ENCODE data around the gene GLYATL1.

GLYATL1 gene

DNA sequence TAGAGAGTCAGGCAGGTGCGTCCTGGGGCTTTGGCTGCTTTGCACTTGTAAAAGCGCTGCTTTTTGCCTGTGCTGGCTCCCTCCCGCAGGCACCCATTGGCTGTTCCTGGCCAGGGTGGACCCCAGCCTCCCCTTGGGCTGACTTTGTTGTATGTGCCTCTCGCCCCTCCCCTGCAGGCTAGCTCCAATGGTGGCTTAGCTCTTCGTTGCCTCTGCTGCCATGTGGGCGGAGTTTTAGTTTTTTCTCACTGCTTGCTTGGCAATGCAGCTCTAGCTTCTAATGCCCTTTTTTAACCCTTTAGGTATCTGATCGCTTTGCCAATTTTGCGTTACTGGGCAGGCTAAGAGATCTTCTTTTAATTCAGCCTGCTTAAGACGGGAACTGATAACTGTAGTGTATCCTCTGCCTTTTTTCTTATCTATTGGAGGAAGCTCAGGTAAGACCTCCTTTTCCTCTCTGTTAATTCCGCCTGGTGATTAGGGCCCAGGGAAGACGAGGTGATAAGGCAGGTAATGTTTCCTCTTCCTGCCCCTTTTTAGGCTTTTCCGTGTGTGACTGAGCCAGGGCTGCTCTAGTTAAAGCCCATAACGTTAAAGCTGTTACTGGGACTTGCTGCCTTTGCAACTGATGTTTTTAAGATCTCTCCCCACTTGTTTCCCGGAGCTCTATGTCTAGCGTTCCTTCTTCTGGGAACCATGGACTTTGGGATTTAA, 11.7 kb upstream of the GLYATL1 start:
- no peak for DNase-seq

DNA sequence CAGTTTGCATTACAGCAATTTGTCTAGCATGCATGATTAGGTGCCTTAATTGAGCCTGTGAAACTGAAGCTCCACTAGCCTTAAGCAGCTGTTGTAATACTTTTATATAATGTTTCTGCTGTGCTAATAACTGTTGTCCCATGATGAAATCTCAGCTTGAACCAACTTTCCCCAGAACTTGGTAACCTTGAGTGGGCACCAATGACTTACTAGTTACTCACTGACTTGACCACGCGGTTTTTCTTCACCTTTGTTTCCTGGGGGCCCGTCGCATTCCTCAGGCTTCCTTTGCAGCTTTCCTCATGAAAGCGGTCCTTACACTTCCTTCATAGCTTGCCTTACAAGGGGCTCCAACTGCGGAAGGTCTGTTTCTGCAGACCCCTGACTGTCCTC, 11.2 kb upstream of the GLYATL1 start:
- no peak for DNase-seq

DNA sequence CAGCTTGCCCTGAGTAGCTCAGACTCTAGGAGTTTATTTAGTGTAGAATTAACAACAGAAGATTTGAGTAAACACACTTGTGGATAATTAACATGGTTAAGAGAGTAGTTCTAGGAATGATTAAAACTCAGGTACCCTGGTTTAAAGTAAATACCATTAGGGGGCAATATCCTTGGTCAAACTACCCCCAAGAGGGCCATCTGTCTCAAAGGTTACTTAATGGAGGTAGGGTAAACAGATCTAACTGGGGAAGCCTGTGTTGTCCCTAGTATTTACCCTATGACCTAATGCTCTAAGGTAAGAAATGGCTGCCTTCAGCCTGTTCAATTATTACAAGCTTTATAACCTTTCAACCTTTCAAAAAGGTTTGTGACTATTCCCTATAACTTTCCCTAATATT, 10.6 kb upstream of the GLYATL1 start:
- DNase-seq, result no peak

DNA sequence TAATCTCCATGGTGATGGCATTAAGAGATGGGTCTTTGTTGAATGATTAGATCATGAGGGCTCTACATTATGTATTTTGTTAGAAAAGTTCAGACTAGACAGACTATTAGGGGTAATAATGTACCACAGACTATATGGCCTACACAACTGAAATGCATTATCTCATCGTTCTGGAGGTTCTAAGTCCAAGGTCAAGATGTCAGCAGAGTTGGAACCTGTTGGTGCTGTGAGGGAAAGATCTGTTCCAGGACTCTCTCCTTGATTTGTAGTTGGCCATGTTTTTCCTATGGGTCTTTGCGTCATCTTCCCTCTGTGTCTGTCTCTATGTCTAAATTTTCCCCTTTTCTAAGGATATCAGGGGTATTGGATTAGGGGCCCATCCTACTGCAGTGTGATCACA, 8.4 kb upstream of the GLYATL1 start:
- DNase-seq, result no peak

DNA sequence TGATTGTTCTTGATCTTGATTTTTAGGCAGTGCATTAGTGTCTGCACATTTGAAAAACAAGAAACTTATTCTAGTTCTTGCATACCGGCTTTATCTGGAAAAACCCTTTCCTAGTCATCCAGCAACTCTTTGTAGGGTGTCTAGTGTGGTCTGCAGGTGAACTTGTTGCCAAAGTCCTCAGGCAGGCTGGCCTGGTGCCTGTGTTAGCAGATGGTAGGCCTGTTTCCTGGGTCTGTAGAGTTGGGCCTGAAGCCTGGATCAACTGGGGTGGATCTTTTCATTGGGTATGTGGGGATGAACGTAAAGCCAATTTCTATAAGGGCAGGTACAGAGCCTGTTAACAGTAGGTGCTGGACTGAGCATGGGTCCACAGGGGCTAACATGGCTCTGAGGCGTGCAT, 5.6 kb upstream of the GLYATL1 start:
- DNase-seq, result no peak

DNA sequence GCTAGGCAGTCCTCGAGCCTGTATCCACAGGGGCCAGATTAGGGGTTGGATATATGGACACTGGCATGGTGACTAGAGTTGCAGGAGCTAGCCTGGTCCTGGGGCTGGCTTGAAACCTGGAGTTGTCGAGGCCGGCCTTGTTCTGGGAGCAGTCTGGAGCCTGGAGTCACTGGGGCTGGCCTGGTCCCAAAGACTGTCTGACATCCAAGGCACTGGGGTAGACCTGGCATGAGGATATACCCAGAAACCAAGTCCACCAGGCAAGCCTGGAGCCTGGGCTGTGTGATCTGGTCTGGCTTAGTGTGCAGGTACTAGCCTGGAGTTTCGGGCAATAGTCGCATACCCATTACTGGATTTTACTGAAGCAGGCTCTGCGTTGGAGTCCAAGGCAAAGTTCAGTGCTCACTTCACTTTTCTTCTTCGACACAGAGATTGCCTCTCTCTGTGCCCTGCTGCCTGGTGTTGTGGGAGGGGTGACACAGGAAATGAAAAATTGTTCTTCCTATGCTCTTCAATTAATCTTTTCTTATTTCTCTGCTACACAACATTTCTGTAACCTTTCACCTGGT, 4.3 kb upstream of the GLYATL1 start:
- no peak for DNase-seq

DNA sequence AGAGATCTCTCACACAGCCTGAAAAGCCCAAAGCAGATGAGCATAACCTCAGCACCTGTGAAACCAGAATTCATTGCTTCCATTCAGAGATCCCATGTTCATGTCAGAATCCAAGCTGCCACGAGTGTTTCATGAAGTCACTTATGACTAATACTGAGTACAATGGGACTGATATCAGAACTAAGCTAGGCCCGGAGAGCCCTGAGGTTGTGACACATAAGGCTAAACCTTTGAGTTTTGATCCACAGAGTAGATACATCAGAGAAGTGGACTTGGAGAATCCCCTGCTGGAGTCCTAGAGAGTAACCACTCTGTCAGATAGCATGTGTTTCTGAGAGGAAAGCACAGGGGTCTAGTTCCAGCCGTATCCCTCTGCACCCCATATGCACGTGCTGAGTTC, 890 bp upstream of the GLYATL1 start:
- DNase-seq, result no peak

DNA sequence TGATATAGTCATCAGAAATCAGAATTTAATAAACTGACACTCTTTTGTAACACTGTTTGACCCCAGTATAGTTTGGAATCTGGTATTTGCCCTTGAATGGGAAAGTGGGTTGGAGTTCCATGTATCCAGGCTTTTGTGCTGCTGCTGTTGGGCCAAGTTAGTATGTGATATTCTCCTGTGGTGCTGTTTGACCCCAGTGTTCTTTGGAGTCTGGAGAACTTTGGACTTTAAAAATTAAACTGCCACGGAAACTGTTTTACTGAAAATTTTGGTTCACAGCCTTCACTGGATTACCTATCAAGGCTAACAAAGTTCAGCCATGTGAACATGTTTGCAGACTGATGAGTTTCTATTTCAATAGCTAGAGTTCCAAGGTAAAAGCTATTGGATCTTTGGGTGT, 740 bp downstream of the GLYATL1 start:
- no peak for DNase-seq

DNA sequence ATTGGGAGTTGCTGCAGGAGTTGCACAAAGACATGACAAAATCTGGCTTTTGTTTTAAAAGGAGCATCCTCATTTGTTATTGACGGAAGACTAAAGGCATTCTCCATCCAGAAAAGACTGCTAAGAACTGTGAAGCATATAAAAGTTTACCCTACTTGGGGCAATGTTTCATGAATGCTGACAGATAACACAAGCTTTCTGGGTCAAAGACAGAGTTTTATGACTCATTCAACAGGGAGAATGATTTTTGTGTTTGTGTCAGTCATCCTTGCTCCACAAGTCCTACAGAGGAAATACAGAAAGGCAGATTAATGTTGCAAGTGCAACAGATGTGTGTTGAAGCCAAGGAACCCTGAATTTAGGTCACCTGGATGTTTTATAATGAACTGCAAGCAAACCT, 2.5 kb downstream of the GLYATL1 start:
- no peak for DNase-seq

DNA sequence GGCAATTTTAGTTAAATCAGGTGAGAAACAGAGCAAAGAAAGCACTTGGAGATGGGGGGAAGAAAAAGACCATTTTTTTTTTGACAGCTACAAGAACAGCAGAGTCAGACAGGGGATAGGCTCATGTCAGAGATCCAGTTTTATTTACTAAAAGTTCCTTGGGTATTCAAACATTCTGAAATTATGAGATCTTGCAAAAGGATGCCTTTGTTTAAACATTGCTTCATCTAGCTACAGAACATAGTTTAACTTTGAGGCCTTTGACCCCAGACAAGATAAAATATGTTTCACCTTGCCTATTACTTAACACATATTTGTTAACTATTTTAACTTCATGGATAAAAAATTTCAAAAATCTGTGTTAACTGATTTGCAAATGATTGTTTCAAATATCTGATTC, 6.4 kb downstream of the GLYATL1 start:
- DNase-seq, result no peak

DNA sequence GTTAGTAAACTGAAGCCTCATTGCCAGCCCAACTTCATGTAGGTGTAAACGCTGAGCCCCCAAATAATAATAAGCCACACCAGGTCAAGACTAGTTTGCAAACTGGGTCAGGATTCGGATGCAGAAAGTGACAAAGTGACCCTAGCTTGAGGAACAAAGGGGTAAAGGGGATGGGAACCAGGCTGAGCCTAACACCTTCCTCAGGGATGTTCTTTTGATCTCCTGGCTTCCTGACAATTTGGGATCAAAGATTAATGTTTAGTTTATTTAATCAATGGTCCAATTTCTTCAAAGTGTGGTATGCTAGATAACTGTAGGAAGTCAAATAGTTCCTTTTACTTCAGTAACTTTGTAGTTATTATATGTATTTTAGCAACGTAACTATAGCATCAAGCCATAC, 9.9 kb downstream of the GLYATL1 start:
- no peak for DNase-seq

DNA sequence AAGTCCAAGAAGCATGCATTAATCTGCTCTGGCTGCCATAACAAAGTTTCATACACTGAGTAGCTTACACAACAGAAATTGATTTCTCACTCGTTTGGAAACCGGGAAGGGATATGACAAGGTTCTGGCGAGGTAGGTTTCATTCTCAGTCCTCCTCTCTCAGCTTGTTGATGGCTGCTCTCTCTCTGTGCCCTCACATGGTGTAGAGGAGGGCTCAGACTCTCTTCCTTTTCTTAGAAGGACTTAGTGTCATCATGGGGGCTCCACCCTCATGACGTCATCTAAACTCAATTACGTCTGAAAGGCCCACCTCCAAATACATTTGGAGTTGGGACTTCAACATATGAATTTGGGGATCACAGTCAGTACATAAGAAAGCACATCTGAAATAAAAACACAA, 18.6 kb downstream of the GLYATL1 start:
- no peak for DNase-seq

DNA sequence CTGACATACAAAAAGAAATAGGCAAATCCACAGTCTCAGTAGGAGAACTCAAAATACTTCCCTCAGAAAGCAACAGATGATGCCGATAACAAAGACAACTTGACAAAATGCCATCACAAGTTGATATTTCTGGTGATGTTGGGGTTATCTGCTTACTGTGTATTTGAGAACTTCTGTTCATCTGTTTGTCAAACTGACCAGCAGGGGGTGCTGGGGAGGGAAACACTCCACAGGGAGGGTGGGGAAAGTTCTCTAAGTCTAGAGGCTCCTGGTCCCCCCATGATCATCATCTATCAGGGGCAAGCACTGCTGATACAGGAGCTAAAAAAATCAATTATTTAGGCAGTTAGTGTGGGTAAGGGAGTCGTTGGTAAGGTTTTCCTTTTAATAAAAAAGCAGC, 19.2 kb downstream of the GLYATL1 start:
- DNase-seq, result peak in 1 of 2 experiments; percentile 3

DNA sequence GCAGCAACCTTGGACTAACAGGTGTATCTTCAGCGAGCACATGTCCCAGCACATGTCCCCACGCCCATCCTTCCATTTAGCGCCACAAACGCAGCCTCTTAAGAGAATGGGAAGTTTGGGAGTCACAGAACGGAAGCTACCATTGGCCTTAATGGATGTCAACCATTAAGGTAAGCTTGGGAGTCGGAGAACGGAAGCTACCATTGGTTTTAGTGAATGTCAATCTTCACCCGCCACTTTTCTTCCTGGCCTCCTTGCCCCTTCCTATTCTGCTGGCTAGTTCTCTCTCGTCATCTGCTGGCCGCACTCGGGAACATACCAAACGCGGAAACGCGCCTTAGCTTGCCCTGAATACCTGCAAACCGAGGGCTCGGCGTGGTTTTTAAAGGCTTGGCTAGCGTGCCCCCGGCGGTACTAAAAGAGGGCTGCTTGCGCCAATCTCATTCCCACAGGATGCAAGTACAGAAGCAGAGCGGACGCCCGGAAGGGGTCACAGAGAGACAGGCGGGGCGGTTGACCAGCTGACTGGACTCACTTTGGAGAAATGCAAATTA, 24.3 kb downstream of the GLYATL1 start:
- no peak for DNase-seq

DNA sequence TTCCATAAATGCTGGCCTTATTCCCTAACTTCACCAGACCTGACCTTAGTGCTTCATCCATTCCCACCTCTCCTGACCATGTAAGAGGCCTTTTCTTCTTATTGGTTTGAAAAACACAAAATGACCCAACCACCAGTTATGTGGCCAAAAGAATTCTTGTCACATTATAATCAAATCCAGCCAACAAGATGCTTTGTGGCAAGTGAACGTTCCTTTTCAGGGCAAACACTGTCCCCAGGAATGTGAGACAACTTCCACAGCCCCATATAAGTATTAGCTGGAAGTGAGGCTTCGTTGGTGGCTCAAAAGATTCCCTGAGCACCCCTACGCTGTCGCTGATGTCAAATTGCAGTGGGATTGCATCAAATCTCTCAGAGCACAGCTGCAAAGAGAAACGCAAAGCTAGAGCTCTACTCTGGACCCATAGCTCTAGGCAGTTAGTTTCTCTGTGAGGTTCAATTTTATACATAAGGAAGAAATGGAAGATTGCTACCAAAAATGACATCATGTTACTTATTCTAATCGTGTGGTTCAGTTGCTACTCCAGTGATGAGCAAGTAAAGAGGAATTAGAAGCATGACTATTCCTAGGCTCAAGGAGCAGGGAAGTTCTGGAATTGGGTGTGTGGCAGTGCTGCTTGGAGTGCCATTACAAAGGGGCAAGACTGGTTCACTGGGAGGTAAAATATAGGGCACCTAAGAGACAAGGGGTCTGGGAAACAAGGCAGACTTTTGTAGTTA, 26.1 kb downstream of the GLYATL1 start:
- DNase-seq, result no peak

DNA sequence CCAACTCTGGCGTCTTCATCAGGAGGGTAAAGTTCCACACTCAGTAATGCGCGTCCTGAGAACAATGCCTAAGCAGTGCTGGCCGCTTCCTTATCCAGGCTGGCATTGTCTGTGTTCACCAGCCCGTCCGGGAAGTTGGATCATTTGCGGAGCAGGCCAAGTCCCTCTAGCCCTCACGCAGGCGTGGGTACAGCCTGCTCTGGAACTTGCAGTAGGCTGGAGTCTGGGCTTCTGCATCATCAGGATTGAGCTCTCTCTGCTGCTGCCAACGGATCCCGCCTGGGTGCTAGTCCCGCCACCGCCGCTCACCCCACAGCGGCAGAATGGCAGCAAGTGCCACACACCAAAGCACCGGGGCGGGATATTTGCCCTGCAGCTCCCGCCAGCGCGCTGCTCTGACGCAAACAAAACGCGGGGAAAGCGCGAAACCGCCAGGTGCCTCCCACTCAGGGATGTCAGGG, 29.0 kb downstream of the GLYATL1 start:
- DNase-seq, result no peak

DNA sequence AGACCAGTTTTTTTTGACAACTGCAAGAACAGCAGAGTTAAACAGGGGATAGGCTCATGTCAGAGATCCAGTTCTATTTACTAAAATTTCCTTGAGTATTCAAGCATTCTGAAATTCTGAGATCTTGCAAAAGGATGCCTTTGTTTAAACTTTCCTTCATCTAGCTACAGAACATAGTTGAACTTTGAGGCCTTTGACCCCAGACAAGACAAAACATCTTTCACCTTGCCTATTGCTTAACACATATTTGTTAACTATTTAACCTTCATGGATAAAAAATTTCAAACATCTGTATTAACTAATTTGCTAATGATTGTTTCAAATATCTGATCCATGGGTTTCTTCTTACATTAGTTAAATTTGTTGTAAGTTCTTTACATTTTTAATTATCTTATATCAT, 38.2 kb downstream of the GLYATL1 start:
- DNase-seq, result no peak

DNA sequence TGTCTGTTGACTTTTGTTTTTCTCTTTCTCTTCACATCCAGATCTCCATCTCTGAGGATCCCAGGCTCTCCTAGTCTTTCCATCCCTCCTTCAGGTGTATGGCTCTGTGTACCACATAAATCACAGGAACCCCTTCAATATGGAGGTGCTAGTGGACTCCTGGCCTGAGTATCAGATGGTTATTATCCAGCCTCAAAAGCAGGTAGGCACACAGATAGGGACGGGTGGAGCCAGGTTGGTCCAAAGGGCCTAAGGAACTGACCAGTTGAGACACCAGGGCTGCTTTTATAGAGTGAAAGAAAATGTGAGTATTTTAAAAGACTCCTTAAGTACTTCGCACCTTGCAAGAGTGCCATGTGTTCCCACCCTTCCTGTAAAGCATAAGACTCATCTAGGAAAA, 39.9 kb downstream of the GLYATL1 start:
- DNase-seq, result no peak

DNA sequence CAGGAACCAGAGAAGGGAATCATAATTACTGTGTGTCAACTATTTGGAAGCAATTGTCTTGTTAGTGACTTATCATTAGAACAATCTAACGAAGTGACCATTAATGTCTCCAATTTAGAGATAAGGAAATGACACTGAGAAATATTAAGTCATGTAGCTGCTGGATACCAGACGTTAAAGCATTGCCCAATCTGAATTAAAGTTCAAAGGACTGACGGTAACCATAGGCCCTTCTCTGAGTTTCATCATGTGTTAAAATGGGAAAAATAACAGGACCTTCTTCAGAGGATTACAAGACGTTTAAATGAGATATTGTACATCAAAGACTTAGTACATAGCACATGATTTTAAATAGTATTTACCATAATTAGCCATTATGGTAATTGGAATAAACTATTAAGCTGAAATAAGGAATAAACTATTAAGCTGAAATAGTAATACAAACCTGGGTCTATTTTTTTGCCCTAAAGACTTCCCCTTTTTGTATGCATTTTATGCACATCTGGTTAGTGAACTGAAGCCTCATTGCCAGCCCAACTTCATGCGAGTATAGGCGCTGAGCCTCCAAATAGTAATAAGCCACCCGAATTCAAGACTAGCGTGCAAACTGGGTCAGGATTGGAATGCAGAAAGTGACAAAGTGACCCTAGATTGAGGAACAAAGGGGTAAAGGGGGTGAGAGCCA, 41.0 kb downstream of the GLYATL1 start:
- DNase-seq, result no peak

DNA sequence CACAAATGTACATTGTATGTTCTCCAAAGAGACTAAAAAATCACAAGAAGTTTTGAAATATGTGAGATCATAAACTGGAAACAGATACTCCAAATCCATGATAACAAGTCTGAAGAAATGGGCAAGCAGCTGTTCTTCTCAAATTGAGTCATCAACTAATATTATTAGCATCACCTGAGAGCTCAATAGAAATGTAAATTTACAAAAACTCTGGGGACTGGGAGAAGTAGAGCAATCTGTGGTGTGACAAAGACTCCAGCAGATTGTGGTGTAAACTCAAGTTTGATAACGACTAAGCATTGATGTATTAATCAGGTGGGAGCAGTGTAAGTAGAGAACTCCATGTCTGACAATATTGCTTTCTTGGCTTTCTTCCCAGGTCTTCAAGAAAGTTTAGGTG, 53.2 kb downstream of the GLYATL1 start:
- no peak for DNase-seq

DNA sequence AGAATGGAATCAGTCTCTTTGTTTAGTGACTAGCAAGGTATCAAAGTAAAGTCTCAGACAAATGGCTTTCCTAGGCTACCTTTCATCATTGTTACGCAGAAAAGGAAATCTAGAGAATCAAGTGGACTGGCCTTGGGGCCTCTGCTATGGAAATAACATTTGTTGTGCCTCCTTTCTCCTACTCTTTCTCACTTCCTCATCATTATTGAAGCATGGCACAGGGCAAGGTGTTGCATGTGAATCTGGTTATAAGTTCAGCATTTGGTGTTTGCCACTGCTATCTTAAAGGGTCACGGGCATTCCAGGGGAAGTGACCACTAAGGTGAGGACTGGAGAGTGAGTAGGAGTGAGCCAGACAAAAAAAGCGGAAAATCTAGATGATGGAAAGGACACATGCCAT, 54.9 kb downstream of the GLYATL1 start:
- no peak for DNase-seq

DNA sequence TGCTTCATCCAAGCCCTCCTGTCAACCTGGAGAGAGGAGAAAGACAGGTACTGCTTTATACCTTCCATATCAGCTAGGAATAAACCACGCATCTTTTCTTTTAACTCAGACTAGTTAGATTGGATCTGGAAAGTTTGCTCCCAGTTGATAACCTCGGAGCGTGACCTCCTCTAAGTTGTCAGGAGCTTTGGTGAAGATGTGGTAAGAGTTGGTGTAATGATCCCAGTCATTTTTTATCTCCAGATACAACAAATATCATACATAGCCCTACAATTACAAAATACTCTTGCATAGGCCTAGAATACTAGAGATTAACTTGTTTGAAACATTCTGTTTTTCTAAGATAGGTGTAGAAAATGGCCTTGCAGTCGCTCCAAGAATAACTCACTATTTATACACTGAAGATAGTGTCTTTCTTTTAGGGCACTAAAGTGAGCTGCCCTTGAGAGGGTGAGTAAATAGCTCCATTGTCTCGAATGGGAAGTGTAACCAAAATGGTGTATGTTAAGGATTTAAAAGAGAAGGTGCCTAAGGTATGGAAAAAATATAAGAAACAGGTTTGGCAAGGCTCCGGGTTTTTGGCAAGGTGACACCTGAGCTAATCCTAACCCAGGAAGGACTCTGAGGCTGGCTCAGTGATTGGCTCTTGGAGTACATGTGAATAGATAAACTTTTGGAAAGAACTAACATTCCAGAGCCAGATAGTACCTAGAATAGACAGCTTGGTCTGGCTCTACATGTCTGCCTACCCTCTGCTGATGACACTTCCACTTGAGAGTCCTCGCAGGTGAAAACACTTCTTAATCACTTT, 59.4 kb downstream of the GLYATL1 start:
- no peak for DNase-seq

DNA sequence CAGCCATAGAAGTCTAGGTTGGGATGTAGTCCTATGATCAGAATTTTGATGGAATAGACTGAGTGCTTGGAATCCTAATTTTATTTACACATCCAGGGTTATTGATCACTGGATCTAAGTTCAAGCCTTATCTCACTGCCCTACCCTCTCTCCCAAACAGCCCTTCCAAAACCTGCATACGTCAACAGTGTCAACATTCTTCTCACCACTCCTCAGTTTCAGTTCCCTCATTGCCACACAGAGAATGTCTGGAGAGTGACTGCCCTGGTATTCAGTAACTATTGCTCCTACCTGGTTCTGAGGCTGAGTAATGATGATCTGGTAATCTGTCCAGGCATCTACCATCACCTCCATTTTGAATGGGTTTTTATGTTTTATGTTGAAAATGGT, 60.0 kb downstream of the GLYATL1 start:
- no peak for DNase-seq
